VCaP (cell line): ENCODE measurements around the gene CD81.

Source experiments
- H3K27ac ChIP-seq: fragments of 450-650 bp; 2 replicates; pipeline ENCODE4 v1.5.1; 2017
- CTCF ChIP-seq: fragments of 450-650 bp; conservative IDR thresholded peaks from 2 replicates; pipeline ENCODE4 v1.5.1; 2017; ENCODE audit warnings: mild to moderate bottlenecking, moderate library complexity

The CD81 gene

GRCh38 chr11:2432171-2432621 is 55.1 kb downstream of the CD81 start:
- no peak overlapping the region for H3K27ac ChIP-seq
- TF ChIP-seq CTCF: no peak

- H3K27ac ChIP-seq: no peak overlapping the region
- TF ChIP-seq CTCF: no peak
These were observed 55.5 kb downstream of the CD81 start for GRCh38 chr11:2432628-2433071.

- no peak for TF ChIP-seq CTCF
These were observed 56.2 kb downstream of the CD81 start for GRCh38 chr11:2433106-2433925.

GRCh38 chr11:2434008-2434407 is 56.9 kb downstream of the CD81 start:
- H3K27ac ChIP-seq: no peak overlapping the region
- TF ChIP-seq CTCF: no peak

More at GRCh38 chr11:2433106-2433925, 56.2 kb downstream of the CD81 start:
- no peak overlapping the region for H3K27ac ChIP-seq

GRCh38 chr11:2434506-2435255 is 57.6 kb downstream of the CD81 start:
- no peak overlapping the region for H3K27ac ChIP-seq
- no peak for TF ChIP-seq CTCF

- no peak for TF ChIP-seq CTCF
These were observed 58.3 kb downstream of the CD81 start for GRCh38 chr11:2435288-2436012.

More at GRCh38 chr11:2435288-2436012, 58.3 kb downstream of the CD81 start:
- H3K27ac ChIP-seq: no peak overlapping the region
